GF-D8 (cell line): ENCODE measurements around the gene DAPK1.

Experiments
- DNase-seq: peaks from one replicate; lab custom pipeline; 2025; lab: John Stamatoyannopoulos, UW

DAPK1 gene

DNA sequence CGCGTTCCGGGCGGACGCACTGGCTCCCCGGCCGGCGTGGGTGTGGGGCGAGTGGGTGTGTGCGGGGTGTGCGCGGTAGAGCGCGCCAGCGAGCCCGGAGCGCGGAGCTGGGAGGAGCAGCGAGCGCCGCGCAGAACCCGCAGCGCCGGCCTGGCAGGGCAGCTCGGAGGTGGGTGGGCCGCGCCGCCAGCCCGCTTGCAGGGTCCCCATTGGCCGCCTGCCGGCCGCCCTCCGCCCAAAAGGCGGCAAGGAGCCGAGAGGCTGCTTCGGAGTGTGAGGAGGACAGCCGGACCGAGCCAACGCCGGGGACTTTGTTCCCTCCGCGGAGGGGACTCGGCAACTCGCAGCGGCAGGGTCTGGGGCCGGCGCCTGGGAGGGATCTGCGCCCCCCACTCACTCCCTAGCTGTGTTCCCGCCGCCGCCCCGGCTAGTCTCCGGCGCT, at the start of gene DAPK1:
Gene DAPK1, plus strand, starts transcription at position 264 of the 442 bp plus-strand sequence. CDS start 1,211 bp downstream, outside the sequence.
- peak; percentile 21 for DNase-seq

DNA sequence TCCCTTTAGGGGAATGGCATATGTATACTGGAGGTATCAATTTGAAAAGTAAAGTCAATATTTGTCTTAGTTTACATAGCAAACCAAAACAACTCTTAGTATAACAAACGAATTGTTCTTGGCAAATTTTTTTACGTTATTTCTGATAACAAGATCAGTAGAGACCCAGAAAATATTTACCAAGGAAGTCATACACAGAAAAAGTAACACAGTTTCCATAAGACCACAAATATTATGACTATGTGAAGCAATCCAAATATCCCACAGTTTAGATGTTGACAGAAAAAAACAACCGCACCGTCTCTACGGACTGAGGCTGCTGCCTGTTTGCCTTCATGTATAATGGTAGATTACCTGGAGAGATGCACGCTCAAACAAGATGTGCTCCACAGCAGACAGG, 46.5 kb upstream of the DAPK1 start:
- no peak for DNase-seq

DNA sequence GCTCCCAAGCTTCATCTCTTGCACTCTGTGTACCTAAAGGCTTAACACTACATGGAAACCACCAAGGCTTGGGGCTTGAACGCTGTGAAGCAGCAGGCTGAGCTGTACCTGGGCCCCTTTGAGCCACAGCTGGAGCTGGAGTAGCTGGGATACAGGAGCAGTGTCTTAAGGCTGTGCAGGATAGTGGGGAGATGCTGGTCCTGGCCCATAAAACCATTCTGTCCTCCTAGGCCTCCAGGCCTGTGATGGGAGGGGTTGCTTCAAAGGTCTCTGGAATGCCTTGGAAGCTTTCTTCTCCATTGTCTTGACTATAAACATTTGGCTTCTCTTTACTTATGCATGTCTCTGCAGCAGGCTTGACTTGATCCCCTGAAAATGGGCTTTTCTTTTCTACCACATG, 42.3 kb upstream of the DAPK1 start:
- no peak for DNase-seq

DNA sequence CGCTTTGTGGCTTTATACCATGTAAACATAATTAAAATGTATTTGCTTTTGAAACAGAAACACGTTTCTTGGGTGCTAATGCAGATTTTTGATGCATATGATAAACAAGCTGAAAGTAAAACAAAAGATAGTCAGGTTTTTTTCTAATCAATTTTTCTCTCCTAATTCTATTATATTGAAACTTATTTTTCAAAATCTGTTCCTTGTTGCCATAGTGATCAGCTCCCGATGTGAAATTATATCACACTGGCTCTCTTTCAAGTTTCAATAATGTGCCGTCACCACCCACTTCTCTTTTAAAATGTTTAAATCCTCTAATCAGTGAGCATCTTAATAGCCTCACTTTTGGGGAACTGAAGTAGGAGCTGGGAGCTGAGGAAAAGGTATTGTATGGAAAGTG, 36.4 kb upstream of the DAPK1 start:
- no peak for DNase-seq

DNA sequence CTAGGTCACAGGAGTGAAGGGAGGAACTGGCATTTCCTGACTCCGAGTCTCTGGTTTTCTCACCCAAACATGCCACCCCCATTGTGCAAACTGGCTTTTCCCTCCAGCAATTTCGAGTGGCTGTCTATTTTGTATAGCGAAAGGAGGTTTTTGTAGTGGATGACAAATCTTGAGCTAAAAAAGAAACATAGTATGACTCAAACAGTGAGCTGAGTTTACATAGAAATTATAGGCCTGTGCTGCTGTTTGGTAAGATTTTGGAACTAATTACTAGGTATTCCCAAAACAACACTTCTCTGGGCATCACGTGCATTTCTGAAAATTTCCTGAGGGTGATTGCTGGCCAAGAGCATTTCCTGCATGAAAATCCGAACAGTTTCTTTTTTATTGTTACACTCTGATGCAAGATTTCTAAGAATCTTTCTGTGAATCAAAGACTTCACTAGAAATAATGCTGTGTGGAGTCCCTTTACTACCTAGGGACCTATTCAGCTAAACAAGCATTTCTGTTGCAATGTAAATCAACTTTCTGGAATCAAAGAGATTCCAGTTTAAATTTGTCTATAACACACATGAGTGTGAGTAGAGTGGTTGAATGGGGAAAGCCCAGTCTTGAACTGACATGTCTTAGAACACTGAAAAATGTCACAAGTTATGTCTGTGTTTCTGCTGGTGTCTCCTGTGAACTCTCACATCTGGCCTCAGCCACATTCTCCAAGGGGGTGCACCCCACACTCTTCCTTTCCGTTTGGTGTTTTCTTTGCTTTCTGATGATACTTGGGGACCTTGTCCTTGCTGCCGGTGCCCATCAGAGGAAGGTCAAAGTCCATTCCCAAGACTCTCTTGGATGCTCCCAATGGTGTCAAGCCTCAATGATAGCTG, 33.3 kb upstream of the DAPK1 start:
- no peak for DNase-seq

DNA sequence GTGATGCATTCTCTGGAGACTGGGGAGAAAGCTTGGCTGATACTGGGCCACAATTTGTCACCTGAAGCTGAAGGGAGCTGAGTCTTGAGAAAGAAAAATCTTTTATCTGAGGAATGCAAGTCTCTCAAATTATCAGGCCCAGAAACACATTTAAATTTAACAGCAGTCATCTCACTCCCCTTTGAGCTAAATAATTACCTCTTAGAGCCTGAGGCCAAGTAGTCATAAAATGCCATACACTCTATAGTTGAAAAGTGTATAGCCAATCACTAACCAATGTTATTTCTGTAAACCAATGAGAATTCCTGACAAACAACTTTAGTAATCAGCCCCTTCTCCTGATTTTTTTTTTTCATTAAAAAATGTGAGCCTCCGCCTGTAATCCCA, 32.7 kb upstream of the DAPK1 start:
- DNase-seq: no peak

DNA sequence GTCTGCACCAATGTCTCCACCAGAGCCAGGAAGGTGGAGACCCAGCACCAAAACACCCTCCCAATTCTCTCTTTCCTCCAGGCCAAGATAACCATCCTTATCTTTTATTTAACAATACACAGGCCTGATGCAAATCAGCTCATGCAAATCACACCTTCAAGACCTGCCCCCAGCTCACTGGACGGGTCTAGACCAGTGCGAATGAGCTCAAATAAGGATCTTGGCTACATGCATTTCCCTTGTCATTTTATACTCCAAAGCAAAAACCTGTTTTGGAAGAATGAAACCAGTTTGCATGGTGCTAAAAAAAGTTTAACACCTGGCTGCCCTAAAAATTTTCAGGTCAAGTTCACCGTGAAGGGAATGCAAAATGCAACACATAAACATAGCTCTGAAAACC, 31.9 kb upstream of the DAPK1 start:
- no peak for DNase-seq

DNA sequence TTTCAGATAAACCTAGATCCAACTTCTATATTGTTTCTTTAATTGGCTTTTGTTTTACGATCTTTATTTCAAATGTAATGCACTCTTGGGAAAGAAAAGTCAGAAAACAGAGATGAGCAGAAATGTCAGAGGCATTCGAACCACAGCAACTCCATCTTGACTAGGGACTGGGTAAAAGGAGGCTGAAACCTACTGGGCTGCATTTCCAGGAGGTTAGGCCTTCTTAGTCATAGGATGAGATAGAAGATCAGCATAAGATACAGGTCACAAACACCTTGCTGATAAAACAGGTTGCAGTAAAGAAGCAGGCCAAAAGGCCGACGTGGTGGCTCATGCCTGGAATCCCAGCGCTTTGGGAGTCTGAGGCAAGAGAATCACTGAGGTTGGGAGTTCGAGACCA, 30.5 kb upstream of the DAPK1 start:
- DNase-seq: no peak

DNA sequence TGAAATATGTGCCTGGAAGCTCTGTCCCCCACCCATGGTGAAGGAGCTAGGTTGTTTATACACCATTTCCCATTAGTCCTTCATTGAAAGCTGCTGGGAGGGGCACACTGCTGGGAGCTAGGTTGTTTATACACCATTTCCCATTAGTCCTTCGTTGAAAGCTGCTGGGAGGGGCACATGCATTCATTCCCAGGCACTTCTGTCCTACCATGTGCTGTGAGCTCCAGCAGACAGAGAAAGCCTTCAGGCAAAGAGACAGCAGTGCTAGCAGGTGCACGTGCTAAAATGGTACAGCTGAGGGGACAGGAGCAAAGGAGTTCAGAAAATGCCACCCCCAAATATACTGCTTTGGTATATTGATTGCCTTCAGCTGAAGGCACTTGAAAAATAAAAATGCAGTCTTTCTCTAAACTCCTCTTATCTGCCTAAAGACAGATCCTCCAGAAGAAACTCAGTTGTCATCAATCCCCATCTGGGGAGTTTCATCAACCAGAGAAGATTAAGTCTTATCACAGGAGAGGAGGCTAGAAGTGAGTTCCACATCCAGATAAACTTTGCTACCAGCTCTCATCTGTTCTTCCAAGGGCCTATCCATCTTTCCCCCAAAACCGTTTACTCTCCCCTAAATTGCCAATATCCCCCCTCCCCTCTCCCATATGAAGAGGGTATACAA, 27.7 kb upstream of the DAPK1 start:
- no peak for DNase-seq

DNA sequence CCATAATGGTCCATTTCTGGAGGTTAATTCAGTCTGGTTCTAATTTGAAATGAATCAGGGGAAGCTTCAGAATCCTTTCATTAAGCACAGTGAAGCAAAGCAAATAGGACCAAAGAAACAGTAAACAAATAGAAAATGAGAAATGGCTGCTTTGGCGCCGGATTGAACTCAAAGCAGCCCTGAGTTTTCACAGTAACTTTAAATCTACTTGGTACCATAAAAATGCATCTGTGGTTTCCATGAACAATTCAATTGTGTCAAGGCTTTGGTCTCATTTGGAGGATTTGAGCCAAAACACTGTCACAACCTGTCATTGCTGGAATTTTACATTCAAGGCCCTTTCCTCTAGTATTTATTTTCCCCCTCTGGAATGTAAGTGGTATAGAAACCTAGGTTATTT, 25.9 kb upstream of the DAPK1 start:
- no peak for DNase-seq

DNA sequence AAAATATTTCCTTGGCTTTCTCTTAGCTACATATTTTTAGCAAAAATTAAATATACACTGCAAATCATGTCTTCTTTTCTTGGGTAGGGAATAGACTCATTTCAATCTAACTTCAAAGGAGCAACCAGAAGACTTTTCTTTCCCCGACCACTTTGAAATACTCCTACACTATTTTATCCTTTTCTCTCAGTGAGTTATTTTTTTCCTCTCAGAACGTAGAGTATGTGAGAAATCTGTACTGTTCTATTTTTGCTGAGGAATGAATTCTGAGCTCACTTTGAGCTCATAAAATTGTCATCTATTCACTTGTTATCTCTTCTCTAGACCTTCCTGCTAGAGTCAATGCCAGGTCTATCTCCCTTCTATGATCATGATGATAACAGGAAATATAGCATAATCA, 22.2 kb upstream of the DAPK1 start:
- no peak for DNase-seq

DNA sequence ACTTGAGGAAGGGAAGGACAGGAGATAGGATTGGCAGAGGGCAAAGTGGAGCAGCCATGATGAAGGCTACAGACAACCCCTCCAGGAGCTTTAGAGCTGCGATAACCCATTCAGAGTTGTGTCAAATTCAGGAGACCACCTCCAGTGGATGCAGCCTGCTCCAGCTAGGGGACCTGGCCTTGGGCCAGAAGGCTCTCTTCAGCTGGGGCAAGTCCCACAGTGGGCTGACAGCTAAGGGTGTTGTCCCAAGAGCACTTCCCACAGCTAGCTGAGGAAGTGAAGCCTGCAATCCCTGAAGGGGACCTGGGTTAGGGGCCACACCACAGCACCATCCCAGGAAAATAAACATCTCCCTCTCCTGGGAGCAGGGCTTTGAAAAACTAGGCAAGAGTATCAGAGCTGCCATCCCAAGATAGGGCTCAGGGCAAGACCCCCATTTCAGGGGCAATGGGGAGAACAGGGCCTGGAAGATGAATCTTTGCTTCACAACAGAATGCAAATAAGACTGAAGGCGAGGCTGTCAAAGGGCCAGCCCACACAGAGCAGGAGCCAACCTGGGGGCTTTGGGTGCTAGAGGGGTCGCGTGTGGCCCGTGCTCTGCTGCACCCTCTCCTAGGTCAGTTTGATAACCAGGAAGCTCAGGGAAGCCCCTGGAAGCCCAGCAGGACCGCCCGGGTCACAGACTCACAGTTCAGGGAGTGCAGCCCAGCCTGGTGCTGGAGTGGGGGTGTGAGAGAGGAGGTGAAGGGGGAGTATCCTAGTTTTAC, 19.3 kb upstream of the DAPK1 start:
- no peak for DNase-seq

DNA sequence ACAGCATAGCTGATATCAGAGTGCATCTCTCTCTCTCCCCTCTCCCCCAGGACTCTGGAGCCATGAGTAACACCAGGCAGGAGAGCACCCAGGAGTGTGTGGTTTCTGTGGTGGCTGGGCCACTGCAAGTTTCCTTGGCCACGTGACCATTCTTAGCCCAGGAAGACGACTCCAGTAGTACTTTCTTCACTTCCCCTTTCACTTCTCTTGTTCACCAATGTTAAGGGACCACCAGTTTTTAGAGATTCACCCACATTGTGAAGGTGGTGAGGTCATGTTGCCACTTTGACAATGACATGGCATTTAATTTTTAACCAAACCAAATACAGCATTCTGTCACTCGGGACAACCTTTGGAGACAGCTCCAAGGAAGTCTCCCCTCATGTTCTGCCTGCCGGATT, 17.9 kb upstream of the DAPK1 start:
- peak; percentile 86 for DNase-seq

DNA sequence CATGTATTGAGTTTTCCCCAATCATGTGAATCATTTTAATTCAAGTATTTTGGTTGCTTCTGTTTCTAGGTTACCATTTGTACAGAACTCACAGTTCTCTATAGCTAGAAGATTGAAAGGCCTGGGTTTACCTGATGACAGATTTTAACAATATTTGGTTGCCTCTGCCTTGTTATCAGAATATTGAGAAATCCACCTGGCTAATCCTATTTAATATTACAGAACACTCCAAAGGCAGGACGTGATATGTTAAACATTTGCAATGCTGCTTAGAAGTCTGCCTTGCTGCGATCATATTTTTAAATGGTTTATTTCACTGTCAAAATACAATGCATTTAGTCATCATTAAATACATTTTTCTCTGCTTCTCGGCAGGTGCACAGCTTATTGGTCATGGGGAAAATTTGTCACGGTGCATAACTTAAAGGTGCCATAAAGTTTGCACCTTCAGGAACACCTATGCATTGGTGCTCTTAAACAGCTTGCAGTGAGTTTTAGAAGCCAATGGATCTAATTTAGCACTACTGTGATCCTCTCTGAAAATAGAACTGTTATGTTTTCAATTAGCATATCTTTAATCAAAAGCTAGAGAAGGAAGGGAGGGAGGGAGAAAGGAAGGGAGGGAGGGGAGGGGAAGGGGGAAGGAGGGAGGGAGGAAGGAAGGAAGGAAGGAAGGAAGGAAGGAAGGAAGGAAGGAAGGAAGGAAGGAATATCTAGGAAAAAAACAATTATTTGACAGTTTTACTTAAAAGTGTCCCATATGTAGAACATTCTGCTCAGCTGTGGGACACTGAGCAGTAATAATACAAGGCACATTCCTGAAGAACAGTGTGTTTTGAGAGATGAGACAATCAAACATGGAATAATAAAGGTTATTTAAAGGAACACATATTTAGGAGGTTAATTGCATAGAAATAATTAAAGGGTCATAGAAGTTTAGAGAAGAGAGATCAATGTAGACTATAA, 15.5 kb upstream of the DAPK1 start:
- DNase-seq: no peak

DNA sequence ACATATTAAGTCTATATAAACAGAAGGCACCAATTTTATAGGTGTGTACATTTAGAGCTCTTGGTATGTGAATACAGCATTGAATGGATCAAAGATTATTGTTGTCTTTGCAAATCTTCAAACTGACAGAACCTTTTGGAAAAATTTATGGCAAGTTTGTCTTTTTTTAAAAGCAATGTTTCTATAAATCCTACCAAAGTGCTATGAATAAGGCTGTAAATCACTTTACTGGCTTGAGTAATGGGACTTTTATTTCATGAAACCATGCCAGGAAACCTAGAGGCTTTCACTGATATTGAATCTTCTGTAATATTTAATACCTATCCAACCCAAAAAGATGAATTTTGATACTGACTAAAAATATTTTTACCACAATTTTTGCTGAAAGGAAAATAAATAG, 7.4 kb upstream of the DAPK1 start:
- DNase-seq: no peak

DNA sequence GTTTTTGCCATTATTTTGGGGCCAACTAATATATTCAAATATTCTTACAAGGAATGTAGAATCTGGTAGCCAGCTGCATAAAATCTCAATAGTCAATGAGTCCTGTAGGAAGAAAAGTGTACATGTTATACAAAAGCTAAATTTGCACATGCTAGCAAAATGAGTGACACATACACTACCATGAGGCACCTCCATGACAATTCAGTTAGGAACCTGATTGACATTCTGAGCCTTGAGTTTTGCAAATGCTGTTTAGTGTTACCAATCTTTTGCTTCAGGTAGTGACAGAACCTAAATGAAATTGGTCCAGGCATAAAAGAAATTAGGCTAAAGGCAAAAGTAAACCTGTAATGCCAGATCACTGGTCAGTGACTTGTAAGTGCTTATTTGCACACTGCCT, 6.8 kb upstream of the DAPK1 start:
- no peak for DNase-seq

DNA sequence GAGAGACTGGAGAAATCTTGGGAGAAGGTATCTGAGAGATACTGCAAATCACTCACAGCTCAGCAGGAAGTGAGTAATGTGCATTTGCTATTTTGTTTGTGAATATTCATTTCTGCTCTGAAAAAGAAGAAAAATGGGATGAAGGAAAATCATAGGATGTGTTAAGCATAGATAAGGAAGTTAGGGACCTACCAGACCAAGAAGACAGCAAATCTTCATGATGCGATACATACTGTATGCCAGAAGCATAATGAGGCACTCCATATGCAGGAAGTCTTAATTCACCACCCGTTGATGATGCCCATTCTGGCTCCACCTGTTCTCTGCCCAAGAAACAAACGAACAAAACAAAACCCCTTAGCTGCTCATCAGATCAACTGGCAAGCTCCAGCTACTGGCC, 6.1 kb upstream of the DAPK1 start:
- DNase-seq: no peak

DNA sequence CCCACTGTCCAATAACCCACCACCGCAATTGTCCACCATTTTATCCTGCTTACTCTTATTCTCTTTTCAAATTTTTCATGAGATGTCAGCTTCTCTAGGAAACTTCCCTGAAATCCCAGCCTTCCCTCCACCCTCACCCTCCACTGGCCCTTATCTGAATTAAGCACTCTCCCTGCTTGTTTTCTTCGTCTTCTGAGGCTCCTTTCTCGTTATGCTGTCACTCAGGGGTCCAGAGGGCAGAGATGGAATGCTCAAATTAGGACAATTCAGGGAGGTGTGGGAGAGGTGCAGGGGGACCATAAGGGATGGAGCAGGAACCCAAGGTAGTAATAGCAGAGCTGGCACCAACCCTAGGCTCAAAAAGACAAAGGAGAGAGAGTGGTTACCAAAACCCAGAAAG, 5.0 kb upstream of the DAPK1 start:
- no peak for DNase-seq

DNA sequence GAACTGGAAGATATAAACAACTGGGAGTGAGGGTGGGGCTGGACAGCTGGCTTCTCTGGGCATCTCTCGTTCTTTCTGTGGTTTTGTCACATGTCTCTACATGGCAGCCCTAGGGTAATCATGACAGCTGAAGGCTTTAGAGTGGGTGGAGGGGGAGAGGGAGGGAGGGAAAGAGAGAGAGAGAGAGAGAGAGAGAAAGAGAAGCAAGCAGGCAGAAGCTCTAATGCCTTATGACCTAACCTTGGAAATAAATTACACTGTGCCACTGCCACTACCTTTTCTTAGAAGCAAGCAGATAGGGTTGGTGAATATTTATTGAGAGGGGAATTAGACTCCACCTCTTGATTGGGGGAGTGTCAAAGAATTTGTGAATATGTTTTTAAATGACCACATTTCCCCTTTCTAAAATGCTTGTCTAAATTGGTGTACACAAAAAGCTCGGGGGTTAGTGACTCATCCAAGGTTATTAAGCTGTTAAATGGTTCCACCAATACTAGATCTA, 2.6 kb upstream of the DAPK1 start:
- DNase-seq: no peak

DNA sequence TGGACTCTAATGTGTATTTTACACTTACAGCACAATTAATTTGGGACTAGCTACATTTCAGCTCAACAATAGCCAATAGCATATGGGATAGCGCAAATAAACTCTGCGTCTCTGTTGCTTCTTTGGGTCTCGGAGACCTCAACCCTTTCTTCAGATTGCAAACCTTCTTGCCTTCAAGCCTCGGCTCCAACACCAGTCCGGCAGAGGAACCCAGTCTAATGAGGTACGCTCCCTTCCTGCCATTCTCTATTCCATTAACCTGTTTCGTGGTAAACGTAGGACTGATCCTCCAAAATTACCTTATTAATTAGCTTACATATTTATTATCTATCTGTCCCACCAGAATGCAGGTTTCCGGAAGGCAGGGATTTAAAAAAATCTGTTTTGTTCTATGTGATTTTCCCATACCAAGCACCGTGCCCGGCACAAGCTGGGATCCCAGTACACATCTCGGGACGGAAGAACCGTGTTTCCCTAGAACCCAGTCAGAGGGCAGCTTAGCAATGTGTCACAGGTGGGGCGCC, 525 bp upstream of the DAPK1 start:
- DNase-seq: no peak
